Measurements from ENCODE around the gene TECPR2. TPM values are rescaled to one million over a fixed set of nuclear protein-coding genes. Genes with fewer than 3 reads are reported as not detected.
"Not testable (repeated sequence)": the region's sequence is repeated elsewhere in the genome, so short reads cannot be mapped to it uniquely, and the experiment has no call there.

TECPR2 gene
- polyA plus RNA-seq, 2 donors = 3.3 to 3.8 TPM

DNA sequence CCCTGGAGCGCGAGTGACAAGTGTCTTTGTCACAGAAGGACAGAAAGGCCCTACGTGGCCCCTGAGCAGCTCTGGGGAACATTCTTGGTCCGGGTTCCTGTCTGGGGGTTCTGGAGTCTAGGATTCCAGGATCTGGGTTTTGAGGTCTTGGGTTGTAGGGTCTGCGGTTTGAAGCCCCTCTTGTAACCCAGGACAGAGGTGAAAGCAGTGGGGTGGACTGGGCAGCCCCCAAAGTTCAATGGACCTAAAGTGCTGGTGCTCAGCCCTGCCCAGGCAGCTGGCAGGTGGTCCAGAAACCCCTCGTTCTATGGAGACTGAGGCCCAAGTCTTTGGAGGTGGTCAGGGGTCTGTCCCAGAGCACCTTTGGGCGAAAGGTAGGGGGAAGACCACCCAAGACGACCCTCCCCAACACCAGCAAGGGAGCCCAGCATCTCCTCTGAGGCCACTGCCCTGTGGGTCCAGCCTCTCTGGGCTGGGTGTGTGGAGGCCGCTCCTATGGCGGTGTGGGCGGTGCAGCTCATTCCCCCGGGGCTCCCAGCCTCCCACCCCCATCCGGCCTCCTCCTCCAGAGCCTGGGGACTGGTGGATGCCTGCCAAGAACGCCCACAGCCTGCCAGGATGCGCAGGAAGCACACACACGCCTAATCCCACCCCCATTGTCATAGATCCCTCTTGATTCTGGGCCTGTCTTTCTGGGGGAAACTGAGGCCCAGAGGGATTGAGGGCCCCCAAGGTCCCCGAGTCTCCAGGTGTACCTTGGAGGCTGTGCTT, 177.0 kb downstream of the TECPR2 start:
- no peaks in the 10 kb centered on the region for H3K36me3 ChIP-seq (ENCODE audit: control insufficient read depth in 2 of 2, insufficient read depth in 2 of 2, low read length in 1 of 2)
- H3K4me1 ChIP-seq (ENCODE audit: control insufficient read depth in 2 of 2, insufficient read depth in 2 of 2, low read length in 1 of 2) = peaks cover 0 to 10% of the 10 kb centered on the region in 2 donors
- H3K4me3 ChIP-seq (ENCODE audit: low read depth in 1 of 2, low read length in 2 of 2) = no peak overlapping the region
- H3K9me3 ChIP-seq (ENCODE audit: control insufficient read depth in 2 of 2, insufficient read depth in 1 of 2, low read depth in 1 of 2, low read length in 1 of 2) = no peaks in the 10 kb centered on the region
- H3K27me3 ChIP-seq (ENCODE audit: control insufficient read depth in 1 of 2, insufficient read depth in 2 of 2, low read length in 2 of 2) = no peaks in the 10 kb centered on the region
- no peak overlapping the region for H3K27ac ChIP-seq (ENCODE audit: low read depth in 2 of 2, low read length in 1 of 2)
- WGBS, 2 donors = 50 to 56% methylated on average over 16 to 17 of the region's 17 CpGs

DNA sequence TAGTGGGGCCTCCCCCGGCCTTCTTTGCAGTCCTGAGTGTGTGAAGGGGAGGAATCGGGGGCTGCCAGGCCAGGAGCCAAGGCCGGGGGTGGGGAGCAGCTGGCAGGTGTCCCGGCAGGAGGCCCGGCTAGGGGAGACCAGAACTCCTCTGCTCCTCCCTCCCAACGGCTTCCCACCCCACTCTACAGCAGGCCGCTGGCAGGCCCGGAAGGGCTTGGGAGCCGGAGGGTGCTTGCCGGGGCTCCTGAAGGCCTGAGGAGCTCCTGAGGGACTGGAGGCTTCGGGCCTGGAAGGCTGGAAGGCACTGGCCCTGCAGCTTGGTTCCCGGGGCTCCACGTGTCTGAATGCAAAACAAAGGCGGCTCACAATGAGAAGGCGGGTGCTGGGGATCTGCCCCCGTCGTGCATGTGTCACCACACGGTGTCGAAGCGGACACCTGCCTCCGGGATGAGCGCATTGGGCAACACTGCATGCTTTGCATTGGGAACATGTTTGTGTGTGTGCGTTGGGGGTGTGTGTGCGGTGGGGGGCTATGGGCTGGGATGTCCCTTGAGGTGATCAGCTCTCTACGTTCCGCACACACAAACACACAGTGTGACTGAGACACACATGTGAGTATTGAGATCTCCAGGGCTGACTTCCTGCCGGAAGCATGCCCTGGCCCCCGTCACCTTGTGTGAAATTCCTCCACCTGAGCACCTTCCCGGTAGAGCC, 177.7 kb downstream of the TECPR2 start:
- Histone ChIP-seq H3K27ac (ENCODE audit: low read depth in 2 of 2, low read length in 1 of 2) (no peak overlapping the region), H3K4me3 (ENCODE audit: low read depth in 1 of 2, low read length in 2 of 2) (no peak overlapping the region), H3K4me1 (ENCODE audit: control insufficient read depth in 2 of 2, insufficient read depth in 2 of 2, low read length in 1 of 2) (peaks cover 0 to 10% of the 10 kb centered on the region in 2 donors), H3K36me3 (ENCODE audit: control insufficient read depth in 2 of 2, insufficient read depth in 2 of 2, low read length in 1 of 2) (no peaks in the 10 kb centered on the region), H3K27me3 (ENCODE audit: control insufficient read depth in 1 of 2, insufficient read depth in 2 of 2, low read length in 2 of 2) (no peaks in the 10 kb centered on the region), H3K9me3 (ENCODE audit: control insufficient read depth in 2 of 2, insufficient read depth in 1 of 2, low read depth in 1 of 2, low read length in 1 of 2) (no peaks in the 10 kb centered on the region)
- WGBS, 2 donors = 56 to 60% methylated on average over 29 of the region's 29 CpGs

DNA sequence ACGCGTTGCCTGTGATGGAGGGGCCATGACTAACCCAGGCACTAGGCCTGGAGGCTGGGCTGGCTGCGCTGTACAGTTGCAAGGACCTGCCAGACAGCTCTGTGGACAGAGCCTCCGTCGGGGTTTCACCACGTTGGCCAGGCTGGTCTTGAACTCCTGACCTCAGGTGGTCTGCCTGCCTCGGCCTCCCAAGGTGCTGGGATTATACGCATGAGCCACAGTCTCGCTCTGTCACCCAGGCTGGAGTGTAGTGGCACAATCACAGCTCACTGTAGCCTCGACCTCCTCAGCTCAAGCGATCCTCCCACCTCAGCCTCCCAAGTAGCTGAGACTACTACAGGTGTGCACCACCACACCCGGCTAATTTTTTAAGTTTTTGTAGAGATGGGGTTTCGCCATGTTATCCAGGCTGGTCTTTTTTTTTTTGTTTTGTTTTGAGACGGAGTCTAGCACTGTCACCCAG, 178.3 kb downstream of the TECPR2 start:
- H3K4me1 ChIP-seq (ENCODE audit: control insufficient read depth in 2 of 2, insufficient read depth in 2 of 2, low read length in 1 of 2) = peaks cover 3 to 15% of the 10 kb centered on the region in 2 donors
- H3K9me3 ChIP-seq (ENCODE audit: control insufficient read depth in 2 of 2, insufficient read depth in 1 of 2, low read depth in 1 of 2, low read length in 1 of 2); H3K27me3 ChIP-seq (ENCODE audit: control insufficient read depth in 1 of 2, insufficient read depth in 2 of 2, low read length in 2 of 2); H3K4me3 ChIP-seq (ENCODE audit: low read depth in 1 of 2, low read length in 2 of 2); H3K27ac ChIP-seq (ENCODE audit: low read depth in 2 of 2, low read length in 1 of 2); H3K36me3 ChIP-seq (ENCODE audit: control insufficient read depth in 2 of 2, insufficient read depth in 2 of 2, low read length in 1 of 2): not testable (repeated sequence)
- 89 to 93% methylated on average over 14 of the region's 14 CpGs for WGBS, 2 donors

DNA sequence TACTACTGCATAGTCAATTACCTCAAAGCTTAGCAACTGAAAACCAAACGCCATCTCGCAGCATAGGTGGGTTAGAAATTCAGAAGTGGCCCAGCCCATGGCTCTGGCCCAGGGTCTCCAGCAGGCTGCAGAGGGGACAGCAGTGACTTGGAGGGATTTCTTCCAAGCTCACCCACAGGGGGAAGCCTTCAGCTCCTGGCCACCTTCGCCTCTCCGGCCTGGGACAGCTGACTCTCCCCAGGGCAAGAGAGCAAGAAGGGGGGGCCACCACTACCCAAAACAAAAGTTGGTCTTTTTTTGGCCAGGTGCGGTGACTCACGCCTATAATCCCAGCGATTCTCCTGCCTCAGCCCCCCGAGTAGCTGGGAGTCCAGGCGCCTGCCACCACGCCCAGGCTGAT, 179.0 kb downstream of the TECPR2 start:
- H3K4me1 ChIP-seq (ENCODE audit: control insufficient read depth in 2 of 2, insufficient read depth in 2 of 2, low read length in 1 of 2) = peaks cover 3 to 15% of the 10 kb centered on the region in 2 donors
- no peak overlapping the region for H3K4me3 ChIP-seq (ENCODE audit: low read depth in 1 of 2, low read length in 2 of 2)
- no peak overlapping the region for H3K27ac ChIP-seq (ENCODE audit: low read depth in 2 of 2, low read length in 1 of 2)
- WGBS, 2 donors = 79 to 82% methylated on average over 10 of the region's 10 CpGs
- no peaks in the 10 kb centered on the region for H3K9me3 ChIP-seq (ENCODE audit: control insufficient read depth in 2 of 2, insufficient read depth in 1 of 2, low read depth in 1 of 2, low read length in 1 of 2)
- H3K36me3 ChIP-seq (ENCODE audit: control insufficient read depth in 2 of 2, insufficient read depth in 2 of 2, low read length in 1 of 2) = no peaks in the 10 kb centered on the region
- H3K27me3 ChIP-seq (ENCODE audit: control insufficient read depth in 1 of 2, insufficient read depth in 2 of 2, low read length in 2 of 2) = peaks cover 0 to 5% of the 10 kb centered on the region in 2 donors

DNA sequence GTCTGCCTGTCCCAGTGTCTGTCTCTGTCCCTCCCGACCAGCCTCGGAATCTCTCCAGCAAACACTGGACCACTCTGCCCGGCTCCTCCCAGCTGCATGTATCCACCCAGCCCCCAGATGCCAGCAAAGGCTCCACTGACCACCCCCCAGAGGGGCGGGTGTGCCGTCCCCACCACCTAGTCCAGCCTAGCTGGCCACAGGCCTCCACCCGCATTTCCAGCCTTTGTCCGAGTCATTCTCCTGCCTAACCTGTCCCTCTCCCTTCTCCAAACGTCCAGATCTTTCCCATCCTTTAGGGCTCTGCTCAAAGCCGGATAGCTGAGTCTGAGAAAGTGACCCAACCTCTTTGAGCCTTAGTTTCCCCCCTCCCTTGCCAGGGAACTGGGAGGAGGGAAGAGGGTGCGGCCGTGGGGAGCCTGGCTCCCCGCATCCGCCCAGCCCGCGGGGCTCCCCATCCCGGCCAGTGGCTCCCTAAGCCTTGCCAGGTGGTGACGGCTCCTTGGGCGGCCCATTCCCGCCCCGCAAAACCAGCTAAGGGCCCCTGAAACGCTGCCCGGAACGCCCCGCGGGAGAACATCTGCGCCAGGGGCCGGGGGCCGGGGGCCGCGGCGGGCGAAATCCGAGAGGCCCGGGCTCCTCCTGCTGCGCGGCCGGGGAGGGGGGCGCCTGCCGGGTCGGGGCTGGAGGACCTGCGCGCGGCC, 181.5 kb downstream of the TECPR2 start:
- Histone ChIP-seq H3K27me3 (ENCODE audit: control insufficient read depth in 1 of 2, insufficient read depth in 2 of 2, low read length in 2 of 2) (peaks cover 0 to 5% of the 10 kb centered on the region in 2 donors), H3K9me3 (ENCODE audit: control insufficient read depth in 2 of 2, insufficient read depth in 1 of 2, low read depth in 1 of 2, low read length in 1 of 2) (peaks cover 0 to 3% of the 10 kb centered on the region in 2 donors), H3K4me3 (ENCODE audit: low read depth in 1 of 2, low read length in 2 of 2) (peak overlapping the region; percentile 18 to 36), H3K4me1 (ENCODE audit: control insufficient read depth in 2 of 2, insufficient read depth in 2 of 2, low read length in 1 of 2) (peaks cover 3 to 15% of the 10 kb centered on the region in 2 donors), H3K36me3 (ENCODE audit: control insufficient read depth in 2 of 2, insufficient read depth in 2 of 2, low read length in 1 of 2) (no peaks in the 10 kb centered on the region), H3K27ac (ENCODE audit: low read depth in 2 of 2, low read length in 1 of 2) (peak overlapping the region; percentile 64 to 92)
- WGBS, 2 donors = 15 to 21% methylated on average over 42 to 43 of the region's 43 CpGs

DNA sequence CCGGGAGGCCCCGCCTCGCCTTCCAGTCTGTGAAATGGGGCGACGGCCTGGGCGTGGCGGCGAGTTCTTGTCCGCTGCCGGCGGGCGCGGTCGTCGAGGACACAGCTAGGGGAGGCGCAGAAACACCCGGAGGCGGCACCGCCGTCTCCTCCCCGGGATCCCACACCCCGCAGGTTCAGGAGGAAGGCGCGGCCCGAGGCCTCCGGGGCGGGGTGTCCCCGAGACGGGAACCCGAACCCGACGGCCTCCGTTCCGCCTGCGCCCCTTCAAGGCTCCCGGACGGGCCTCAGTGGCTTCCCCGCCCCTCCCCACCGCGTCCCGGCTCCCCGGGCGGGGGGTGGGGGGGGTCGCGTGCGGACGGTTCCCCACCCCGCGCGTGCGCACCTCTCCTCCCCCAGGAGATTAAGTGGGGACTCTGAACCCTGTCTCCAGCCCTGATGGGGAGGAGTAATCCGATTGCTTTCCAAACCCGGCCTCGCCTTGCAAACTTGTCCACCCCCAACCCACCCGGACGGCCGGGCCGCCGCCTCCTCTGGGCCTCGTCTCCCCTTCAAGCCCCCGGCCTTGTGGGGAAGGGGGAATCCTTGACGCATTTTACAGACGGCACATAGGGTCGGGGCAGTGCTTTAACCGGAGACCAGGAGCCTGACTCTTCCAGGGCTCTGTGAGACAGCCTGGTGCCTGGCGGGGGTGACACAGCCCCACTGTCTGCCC, 182.2 kb downstream of the TECPR2 start:
- Histone ChIP-seq H3K4me1 (ENCODE audit: control insufficient read depth in 2 of 2, insufficient read depth in 2 of 2, low read length in 1 of 2) (peaks cover 3 to 15% of the 10 kb centered on the region in 2 donors), H3K27ac (ENCODE audit: low read depth in 2 of 2, low read length in 1 of 2) (peak overlapping the region; percentile 64 to 92), H3K9me3 (ENCODE audit: control insufficient read depth in 2 of 2, insufficient read depth in 1 of 2, low read depth in 1 of 2, low read length in 1 of 2) (peaks cover 0 to 3% of the 10 kb centered on the region in 2 donors), H3K36me3 (ENCODE audit: control insufficient read depth in 2 of 2, insufficient read depth in 2 of 2, low read length in 1 of 2) (no peaks in the 10 kb centered on the region), H3K4me3 (ENCODE audit: low read depth in 1 of 2, low read length in 2 of 2) (peak overlapping the region; percentile 18 to 36), H3K27me3 (ENCODE audit: control insufficient read depth in 1 of 2, insufficient read depth in 2 of 2, low read length in 2 of 2) (peaks cover 0 to 5% of the 10 kb centered on the region in 2 donors)
- 9% methylated on average over 62 to 66 of the region's 66 CpGs for WGBS, 2 donors

DNA sequence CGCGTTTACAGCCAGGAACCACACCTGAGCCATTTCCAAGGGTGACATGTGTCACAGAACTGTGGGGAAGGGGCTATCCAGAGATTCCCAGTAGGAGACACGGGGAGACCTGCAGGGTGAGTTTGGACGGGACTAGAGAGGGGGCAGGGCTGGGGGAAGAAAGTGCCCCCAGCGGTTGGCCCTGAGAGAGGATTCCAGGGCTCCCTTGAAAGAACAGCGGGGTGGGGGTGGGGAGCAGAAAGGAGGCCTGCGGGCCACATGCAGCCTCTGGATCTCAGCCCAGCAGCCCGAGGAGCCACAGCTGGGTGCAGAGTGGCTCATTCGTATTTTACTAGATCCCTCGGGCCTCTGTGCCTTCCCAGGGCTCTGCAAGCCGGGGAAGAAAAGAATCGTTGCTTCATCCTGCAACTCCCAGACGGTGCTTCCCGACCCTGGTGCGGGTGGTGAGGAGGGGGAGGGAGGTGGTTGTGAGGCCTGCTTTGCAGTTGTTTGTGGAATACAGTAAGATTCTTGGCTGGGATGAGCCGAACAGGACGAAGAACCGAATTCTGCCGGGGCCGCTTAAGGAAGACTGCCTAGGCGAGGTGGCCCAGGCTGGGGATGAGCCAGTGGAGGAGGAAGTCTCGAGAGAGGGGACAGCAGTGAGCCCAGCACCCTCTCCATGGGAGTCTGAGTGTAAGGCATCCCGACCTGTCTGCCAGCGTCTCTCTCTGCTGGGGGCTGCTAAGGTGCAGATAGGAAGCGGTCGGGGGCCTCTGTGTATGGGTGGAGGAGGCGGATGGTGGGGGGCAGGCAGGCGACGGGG, 182.9 kb downstream of the TECPR2 start:
- WGBS, 2 donors = 47 to 48% methylated on average over 29 of the region's 29 CpGs
- peaks cover 3 to 15% of the 10 kb centered on the region in 2 donors for H3K4me1 ChIP-seq (ENCODE audit: control insufficient read depth in 2 of 2, insufficient read depth in 2 of 2, low read length in 1 of 2)
- no peaks in the 10 kb centered on the region for H3K36me3 ChIP-seq (ENCODE audit: control insufficient read depth in 2 of 2, insufficient read depth in 2 of 2, low read length in 1 of 2)
- H3K4me3 ChIP-seq (ENCODE audit: low read depth in 1 of 2, low read length in 2 of 2) = peak overlapping the region in 1 of 2 donors; percentile 36
- H3K27me3 ChIP-seq (ENCODE audit: control insufficient read depth in 1 of 2, insufficient read depth in 2 of 2, low read length in 2 of 2) = peaks cover 0 to 5% of the 10 kb centered on the region in 2 donors
- H3K9me3 ChIP-seq (ENCODE audit: control insufficient read depth in 2 of 2, insufficient read depth in 1 of 2, low read depth in 1 of 2, low read length in 1 of 2) = peaks cover 0 to 3% of the 10 kb centered on the region in 2 donors
- peak overlapping the region; percentile 42 to 92 for H3K27ac ChIP-seq (ENCODE audit: low read depth in 2 of 2, low read length in 1 of 2)

DNA sequence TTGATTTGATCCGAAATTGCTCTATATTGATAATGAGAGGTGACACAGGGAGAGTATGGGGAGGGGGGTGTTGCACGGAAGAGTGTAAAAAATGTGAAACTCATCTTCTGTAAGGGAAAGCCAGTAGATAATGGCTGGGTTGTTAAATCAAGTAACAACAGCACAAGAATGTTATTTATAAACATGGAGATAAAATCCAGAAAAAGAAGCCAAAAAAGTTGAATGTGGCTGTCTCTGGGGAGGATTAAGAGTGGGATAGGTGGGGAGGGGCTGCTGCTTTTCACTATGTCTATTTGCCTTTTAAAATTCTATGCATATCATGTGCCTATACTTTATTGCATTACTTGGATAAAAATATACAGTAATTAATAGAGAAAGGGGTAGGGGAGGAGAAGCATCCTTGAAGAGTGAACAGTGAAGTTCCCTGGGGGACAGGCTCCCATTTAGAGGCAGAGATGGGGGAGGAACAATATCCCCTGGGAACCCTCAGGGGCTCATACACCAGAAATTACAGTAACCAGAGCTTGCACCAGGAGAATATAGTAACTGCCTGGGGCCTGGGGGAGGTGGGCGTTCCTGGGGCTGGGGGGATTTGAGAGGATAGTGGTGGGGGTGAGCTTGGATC, 186.0 kb downstream of the TECPR2 start:
- 54 to 64% methylated on average over 3 of the region's 3 CpGs for WGBS, 2 donors
- H3K9me3 ChIP-seq (ENCODE audit: control insufficient read depth in 2 of 2, insufficient read depth in 1 of 2, low read depth in 1 of 2, low read length in 1 of 2) = peaks cover 0 to 3% of the 10 kb centered on the region in 2 donors
- H3K36me3 ChIP-seq (ENCODE audit: control insufficient read depth in 2 of 2, insufficient read depth in 2 of 2, low read length in 1 of 2) = no peaks in the 10 kb centered on the region
- peaks cover 0 to 5% of the 10 kb centered on the region in 2 donors for H3K27me3 ChIP-seq (ENCODE audit: control insufficient read depth in 1 of 2, insufficient read depth in 2 of 2, low read length in 2 of 2)
- peaks cover 3 to 12% of the 10 kb centered on the region in 2 donors for H3K4me1 ChIP-seq (ENCODE audit: control insufficient read depth in 2 of 2, insufficient read depth in 2 of 2, low read length in 1 of 2)
- H3K27ac ChIP-seq (ENCODE audit: low read depth in 2 of 2, low read length in 1 of 2) = no peak overlapping the region
- H3K4me3 ChIP-seq (ENCODE audit: low read depth in 1 of 2, low read length in 2 of 2) = no peak overlapping the region
